ENCODE data around the gene PHACTR3.

GRCh38 chr20:59736366-59736765 is 132.0 kb downstream of the PHACTR3 start:
- TF ChIP-seq, protein P1, sequence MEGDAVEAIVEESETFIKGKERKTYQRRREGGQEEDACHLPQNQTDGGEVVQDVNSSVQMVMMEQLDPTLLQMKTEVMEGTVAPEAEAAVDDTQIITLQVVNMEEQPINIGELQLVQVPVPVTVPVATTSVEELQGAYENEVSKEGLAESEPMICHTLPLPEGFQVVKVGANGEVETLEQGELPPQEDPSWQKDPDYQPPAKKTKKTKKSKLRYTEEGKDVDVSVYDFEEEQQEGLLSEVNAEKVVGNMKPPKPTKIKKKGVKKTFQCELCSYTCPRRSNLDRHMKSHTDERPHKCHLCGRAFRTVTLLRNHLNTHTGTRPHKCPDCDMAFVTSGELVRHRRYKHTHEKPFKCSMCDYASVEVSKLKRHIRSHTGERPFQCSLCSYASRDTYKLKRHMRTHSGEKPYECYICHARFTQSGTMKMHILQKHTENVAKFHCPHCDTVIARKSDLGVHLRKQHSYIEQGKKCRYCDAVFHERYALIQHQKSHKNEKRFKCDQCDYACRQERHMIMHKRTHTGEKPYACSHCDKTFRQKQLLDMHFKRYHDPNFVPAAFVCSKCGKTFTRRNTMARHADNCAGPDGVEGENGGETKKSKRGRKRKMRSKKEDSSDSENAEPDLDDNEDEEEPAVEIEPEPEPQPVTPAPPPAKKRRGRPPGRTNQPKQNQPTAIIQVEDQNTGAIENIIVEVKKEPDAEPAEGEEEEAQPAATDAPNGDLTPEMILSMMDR (IDR thresholded peaks at IDR 0.05), result no peak
- TF ChIP-seq POLR2A (IDR thresholded peaks at IDR 0.05), result no peak
